ENCODE data around the gene CSNK2B. TPM values are rescaled to one million over a fixed set of nuclear protein-coding genes. Genes with fewer than 3 reads are reported as not detected.

Gene CSNK2B
- total RNA-seq, 1 donor from 2014 or later = 163 TPM

GRCh38 chr6:31621320-31621939, 44.5 kb upstream of the CSNK2B start:
- DNase-seq (ENCODE audit: extremely low spot score, unreplicated experiment) = no peak
- TF ChIP-seq CTCF (IDR thresholded peaks at IDR 0.05) = no peak
- H3K27me3 Mint-ChIP-seq (ENCODE audit: unreplicated experiment) = no peaks in the 10 kb centered on the region
- H3K9me3 Mint-ChIP-seq (ENCODE audit: unreplicated experiment) = no peaks in the 10 kb centered on the region
- peak overlapping the region; percentile 92 for H3K27ac Mint-ChIP-seq (ENCODE audit: unreplicated experiment)
- peaks cover 18% of the 10 kb centered on the region for H3K4me1 Mint-ChIP-seq (ENCODE audit: unreplicated experiment)
- peaks cover 28% of the 10 kb centered on the region for H3K36me3 Mint-ChIP-seq (ENCODE audit: unreplicated experiment)
- H3K4me3 Mint-ChIP-seq (ENCODE audit: unreplicated experiment) = peak overlapping the region; percentile 80

- peaks cover 18% of the 10 kb centered on the region for H3K4me1 Mint-ChIP-seq (ENCODE audit: unreplicated experiment)
- peak overlapping the region; percentile 92 for H3K27ac Mint-ChIP-seq (ENCODE audit: unreplicated experiment)
- H3K4me3 Mint-ChIP-seq (ENCODE audit: unreplicated experiment) = peak overlapping the region; percentile 80
- H3K36me3 Mint-ChIP-seq (ENCODE audit: unreplicated experiment) = peaks cover 31% of the 10 kb centered on the region
- H3K27me3 Mint-ChIP-seq (ENCODE audit: unreplicated experiment) = no peaks in the 10 kb centered on the region
- no peaks in the 10 kb centered on the region for H3K9me3 Mint-ChIP-seq (ENCODE audit: unreplicated experiment)
- no peak for DNase-seq (ENCODE audit: extremely low spot score, unreplicated experiment)
- TF ChIP-seq CTCF (IDR thresholded peaks at IDR 0.05) = no peak
Measured at GRCh38 chr6:31621991-31622390, 43.9 kb upstream of the CSNK2B start.

GRCh38 chr6:31622684-31623091, 43.2 kb upstream of the CSNK2B start:
- no peak for TF ChIP-seq CTCF (IDR thresholded peaks at IDR 0.05)
- no peaks in the 10 kb centered on the region for H3K9me3 Mint-ChIP-seq (ENCODE audit: unreplicated experiment)
- peak overlapping the region; percentile 80 for H3K4me3 Mint-ChIP-seq (ENCODE audit: unreplicated experiment)
- H3K4me1 Mint-ChIP-seq (ENCODE audit: unreplicated experiment) = peaks cover 18% of the 10 kb centered on the region
- no peaks in the 10 kb centered on the region for H3K27me3 Mint-ChIP-seq (ENCODE audit: unreplicated experiment)
- peaks cover 37% of the 10 kb centered on the region for H3K36me3 Mint-ChIP-seq (ENCODE audit: unreplicated experiment)
- H3K27ac Mint-ChIP-seq (ENCODE audit: unreplicated experiment) = peak overlapping the region; percentile 92
- DNase-seq (ENCODE audit: extremely low spot score, unreplicated experiment) = no peak

- no peak overlapping the region for H3K4me3 Mint-ChIP-seq (ENCODE audit: unreplicated experiment)
- no peaks in the 10 kb centered on the region for H3K27me3 Mint-ChIP-seq (ENCODE audit: unreplicated experiment)
- H3K27ac Mint-ChIP-seq (ENCODE audit: unreplicated experiment) = no peak overlapping the region
- DNase-seq (ENCODE audit: extremely low spot score, unreplicated experiment) = no peak
- H3K36me3 Mint-ChIP-seq (ENCODE audit: unreplicated experiment) = peaks cover 46% of the 10 kb centered on the region
- no peak for TF ChIP-seq CTCF (IDR thresholded peaks at IDR 0.05)
- H3K4me1 Mint-ChIP-seq (ENCODE audit: unreplicated experiment) = peaks cover 18% of the 10 kb centered on the region
- no peaks in the 10 kb centered on the region for H3K9me3 Mint-ChIP-seq (ENCODE audit: unreplicated experiment)
Measured at GRCh38 chr6:31624070-31624469, 41.8 kb upstream of the CSNK2B start.

- TF ChIP-seq CTCF (IDR thresholded peaks at IDR 0.05) = no peak
- DNase-seq (ENCODE audit: extremely low spot score, unreplicated experiment) = no peak
- Mint-ChIP-seq H3K9me3 (ENCODE audit: unreplicated experiment) (no peaks in the 10 kb centered on the region), H3K36me3 (ENCODE audit: unreplicated experiment) (peaks cover 63% of the 10 kb centered on the region), H3K27me3 (ENCODE audit: unreplicated experiment) (no peaks in the 10 kb centered on the region), H3K4me3 (ENCODE audit: unreplicated experiment) (no peak overlapping the region), H3K27ac (ENCODE audit: unreplicated experiment) (no peak overlapping the region), H3K4me1 (ENCODE audit: unreplicated experiment) (peaks cover 10% of the 10 kb centered on the region)
Measured at GRCh38 chr6:31626952-31627351, 38.9 kb upstream of the CSNK2B start.

Data from osteocyte (in vitro differentiated cells).